Ishikawa (cell line): ENCODE data around the gene PTRHD1.
A peak's percentile ranks its signal among the peaks of the same experiment; 100 is the strongest.

Source experiments
- CEBPB ChIP-seq: IDR thresholded peaks from 2 replicates; pipeline ENCODE4 v1.6.1; 2012
- CREB1 ChIP-seq: IDR thresholded peaks from 2 replicates; pipeline ENCODE4 v1.6.1; 2012; ENCODE audit warnings: low read depth
- EGR1 ChIP-seq: IDR thresholded peaks from 2 replicates; pipeline ENCODE4 v1.6.1; 2012
- EP300 ChIP-seq: IDR thresholded peaks from 2 replicates; pipeline ENCODE4 v1.6.1; 2012; ENCODE audit warnings: borderline replicate concordance
- FOXM1 ChIP-seq: IDR thresholded peaks from 2 replicates; pipeline ENCODE4 v1.6.1; 2012; ENCODE audit warnings: low read depth, borderline replicate concordance
- NFIC ChIP-seq: IDR thresholded peaks from 2 replicates; pipeline ENCODE4 v1.6.1; 2012
- RAD21 ChIP-seq: IDR thresholded peaks from 2 replicates; pipeline ENCODE4 v1.6.1; 2012; ENCODE audit warnings: low read depth
- REST ChIP-seq: IDR thresholded peaks from 2 replicates; pipeline ENCODE4 v1.6.1; 2012; ENCODE audit warnings: low read depth, mild to moderate bottlenecking
- TAF1 ChIP-seq: IDR thresholded peaks from 2 replicates; pipeline ENCODE4 v1.6.1; 2012; ENCODE audit warnings: low read depth, mild to moderate bottlenecking
- TCF12 ChIP-seq: IDR thresholded peaks from 2 replicates; pipeline ENCODE4 v1.6.1; 2012; ENCODE audit warnings: low read depth
- TEAD4 ChIP-seq: IDR thresholded peaks from 2 replicates; pipeline ENCODE4 v1.6.1; 2012
- YY1 ChIP-seq: IDR thresholded peaks from 2 replicates; pipeline ENCODE4 v1.6.1; 2012; ENCODE audit warnings: low read depth
- ZBTB7A ChIP-seq: IDR thresholded peaks from 2 replicates; pipeline ENCODE4 v1.6.1; 2012; ENCODE audit warnings: low read depth
- TF ChIP-seq, protein P1 (sequence below): IDR thresholded peaks from 2 replicates; pipeline ENCODE4 v1.6.1; 2012
- TF ChIP-seq, protein P2 (sequence below): IDR thresholded peaks from 2 replicates; pipeline ENCODE4 v1.6.1; 2012

Gene PTRHD1

GRCh38 chr2:24822049-24822706, 29.0 kb upstream of the PTRHD1 start:
- no peak for TF ChIP-seq ZBTB7A
- no peak for TF ChIP-seq FOXM1
- TF ChIP-seq, protein P1, sequence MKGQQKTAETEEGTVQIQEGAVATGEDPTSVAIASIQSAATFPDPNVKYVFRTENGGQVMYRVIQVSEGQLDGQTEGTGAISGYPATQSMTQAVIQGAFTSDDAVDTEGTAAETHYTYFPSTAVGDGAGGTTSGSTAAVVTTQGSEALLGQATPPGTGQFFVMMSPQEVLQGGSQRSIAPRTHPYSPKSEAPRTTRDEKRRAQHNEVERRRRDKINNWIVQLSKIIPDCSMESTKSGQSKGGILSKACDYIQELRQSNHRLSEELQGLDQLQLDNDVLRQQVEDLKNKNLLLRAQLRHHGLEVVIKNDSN = no peak
- no peak for TF ChIP-seq RAD21
- no peak for TF ChIP-seq NFIC
- TF ChIP-seq EP300 = no peak
- no peak for TF ChIP-seq TCF12
- TF ChIP-seq, protein P2, sequence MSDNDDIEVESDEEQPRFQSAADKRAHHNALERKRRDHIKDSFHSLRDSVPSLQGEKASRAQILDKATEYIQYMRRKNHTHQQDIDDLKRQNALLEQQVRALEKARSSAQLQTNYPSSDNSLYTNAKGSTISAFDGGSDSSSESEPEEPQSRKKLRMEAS = no peak
- TF ChIP-seq TEAD4 = no peak
- no peak for TF ChIP-seq REST
- TF ChIP-seq TAF1 = no peak
- TF ChIP-seq CREB1 = no peak
- no peak for TF ChIP-seq EGR1
- no peak for TF ChIP-seq CEBPB
- no peak for TF ChIP-seq YY1

DNA sequence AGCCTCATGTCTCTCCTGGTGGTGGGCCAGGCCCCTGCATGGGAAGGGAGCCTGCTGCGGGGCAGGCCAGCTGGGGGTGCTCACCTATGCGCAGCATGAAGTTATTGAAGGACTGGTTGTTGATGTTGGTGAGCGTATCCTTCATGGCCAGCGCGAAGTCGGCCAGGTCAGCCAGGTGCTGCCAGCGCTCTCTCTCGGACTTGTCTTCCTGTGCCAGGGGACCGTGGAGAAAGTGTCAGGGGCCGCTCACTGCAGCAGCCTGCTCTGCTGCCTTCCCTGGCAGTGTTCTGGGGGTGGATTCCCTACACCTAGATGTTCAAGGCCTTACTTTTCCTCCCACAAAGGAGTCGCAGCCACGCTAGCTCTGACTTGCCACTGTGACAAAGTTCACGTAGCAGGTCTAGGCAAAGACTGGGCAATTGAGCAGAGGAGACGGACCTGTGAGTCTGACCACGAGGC, 28.3 kb upstream of the PTRHD1 start:
- TF ChIP-seq ZBTB7A (no peak), TAF1 (no peak), EP300 (no peak), NFIC (no peak), RAD21 (no peak), YY1 (no peak), TEAD4 (no peak), CEBPB (no peak), EGR1 (no peak), FOXM1 (no peak), REST (no peak), CREB1 (no peak), TCF12 (no peak)
- TF ChIP-seq, protein P2 = no peak
- TF ChIP-seq, protein P1 = no peak

- peak; percentile 28; the same call in 1 of the 2 replicates for TF ChIP-seq EP300
- TF ChIP-seq, protein P2 = no peak
These were observed 27.6 kb upstream of the PTRHD1 start for GRCh38 chr2:24820598-24821432.

GRCh38 chr2:24820175-24820513, 27.0 kb upstream of the PTRHD1 start:
- TF ChIP-seq TCF12 (no peak), RAD21 (no peak), EP300 (no peak), REST (no peak), YY1 (no peak), CEBPB (no peak), TAF1 (no peak), CREB1 (no peak)
- TF ChIP-seq, protein P2 = no peak
